ENCODE measurements around the gene IL27RA. TPM values are rescaled to one million over a fixed set of nuclear protein-coding genes. Genes with fewer than 3 reads are reported as not detected.

Gene IL27RA
- total RNA-seq, 1 donor from 2014 or later: 1.5 TPM

GRCh38 chr19:14101003-14101545, 69.5 kb downstream of the IL27RA start:
- TF ChIP-seq POLR2AphosphoS5 (IDR thresholded peaks at IDR 0.05; ENCODE audit: insufficient read depth in 1 of 2, low read depth in 1 of 2): no peak
- H3K27ac ChIP-seq: no peak overlapping the region
- no peaks in the 10 kb centered on the region for H3K9me3 ChIP-seq
- H3K4me1 ChIP-seq: no peaks in the 10 kb centered on the region
- intact Hi-C loops (cut with DNase I): no loop called here
- peaks cover 0 to 54% of the 10 kb centered on the region in 2 donors for H3K36me3 ChIP-seq
- no peak overlapping the region for H3K4me3 ChIP-seq
- no peak for DNase-seq (ENCODE audit: extremely low spot score in 2 of 2)
- H3K27me3 ChIP-seq: no peaks in the 10 kb centered on the region

DNA sequence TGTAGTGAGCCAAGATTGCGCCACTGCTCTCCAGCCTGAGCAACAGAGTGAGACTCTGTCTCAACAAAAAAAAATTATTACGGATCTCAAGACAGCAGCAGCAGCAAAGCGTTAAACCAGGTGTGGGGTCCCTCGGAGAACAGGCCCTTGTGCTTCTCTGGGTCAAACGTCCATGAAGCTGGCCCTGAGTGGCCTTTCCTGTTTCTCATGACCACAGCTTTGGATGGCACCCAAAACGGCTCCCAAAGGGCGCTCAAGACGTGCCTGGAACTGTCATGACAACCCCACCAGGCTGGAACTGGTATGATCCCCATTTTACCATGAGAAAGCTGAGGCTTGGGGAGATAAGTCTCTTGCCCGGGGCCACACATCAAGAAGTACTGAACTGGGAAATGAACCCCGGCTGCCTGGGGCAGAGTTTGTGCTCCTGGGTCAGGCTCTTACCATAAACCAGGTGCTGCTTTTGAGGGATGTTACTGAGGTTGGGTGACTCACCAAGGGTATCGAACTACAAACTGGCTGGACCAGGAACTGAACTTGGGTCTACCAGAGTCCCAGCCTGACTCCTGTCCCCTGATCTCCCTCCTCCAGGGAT, 70.6 kb downstream of the IL27RA start:
- H3K9me3 ChIP-seq: no peaks in the 10 kb centered on the region
- no peaks in the 10 kb centered on the region for H3K4me1 ChIP-seq
- H3K36me3 ChIP-seq: peaks cover 0 to 50% of the 10 kb centered on the region in 2 donors
- no peak overlapping the region for H3K27ac ChIP-seq
- no peak for DNase-seq (ENCODE audit: extremely low spot score in 2 of 2)
- intact Hi-C loops (cut with DNase I): no loop called here
- H3K27me3 ChIP-seq: no peaks in the 10 kb centered on the region
- no peak overlapping the region for H3K4me3 ChIP-seq
- TF ChIP-seq POLR2A (IDR thresholded peaks at IDR 0.05): no peak
- no peak for TF ChIP-seq POLR2AphosphoS5 (IDR thresholded peaks at IDR 0.05; ENCODE audit: insufficient read depth in 1 of 2, low read depth in 1 of 2)
- TF ChIP-seq CTCF (IDR thresholded peaks at IDR 0.05): no peak

DNA sequence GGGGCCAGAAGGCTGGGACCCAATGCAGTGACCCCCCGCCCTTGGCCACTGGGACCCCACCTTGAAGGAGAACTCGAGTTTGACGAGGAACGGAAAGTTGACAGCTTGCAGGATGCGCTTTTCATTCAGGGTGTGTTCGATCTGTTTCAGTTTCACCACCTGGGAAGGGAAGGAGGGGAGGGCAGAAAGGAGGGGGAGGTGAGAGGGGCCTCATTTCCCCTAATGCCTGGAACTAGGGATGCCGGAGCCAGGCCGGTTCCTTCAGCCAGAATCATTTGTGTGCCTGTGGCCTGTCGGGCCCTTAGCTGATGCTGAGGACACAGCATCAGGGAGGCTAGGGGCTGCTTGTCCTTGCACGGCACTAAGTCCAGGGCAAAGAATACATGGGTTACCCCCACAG, 71.2 kb downstream of the IL27RA start:
- H3K36me3 ChIP-seq: peaks cover 0 to 44% of the 10 kb centered on the region in 2 donors
- H3K27ac ChIP-seq: no peak overlapping the region
- no peak for DNase-seq (ENCODE audit: extremely low spot score in 2 of 2)
- TF ChIP-seq CTCF (IDR thresholded peaks at IDR 0.05): no peak
- TF ChIP-seq POLR2AphosphoS5 (IDR thresholded peaks at IDR 0.05; ENCODE audit: insufficient read depth in 1 of 2, low read depth in 1 of 2): no peak
- TF ChIP-seq POLR2A (IDR thresholded peaks at IDR 0.05): no peak
- H3K4me3 ChIP-seq: no peak overlapping the region
- intact Hi-C loops (cut with DNase I): no loop called here
- H3K9me3 ChIP-seq: no peaks in the 10 kb centered on the region
- H3K27me3 ChIP-seq: no peaks in the 10 kb centered on the region
- H3K4me1 ChIP-seq: peaks cover 4% of the 10 kb centered on the region

Other genes starting within 250 kb of the IL27RA start
- 13.0 TPM for gene ZSWIM4, start 236.3 kb upstream of the IL27RA start, total RNA-seq
- gene NANOS3, start 154.6 kb upstream of the IL27RA start, total RNA-seq: not detected
- 12.0 TPM for gene BRME1, start 125.6 kb upstream of the IL27RA start, total RNA-seq
- 44.4 TPM for gene CC2D1A, start 125.6 kb upstream of the IL27RA start, total RNA-seq
- 5.2 TPM for gene PODNL1, start 93.3 kb upstream of the IL27RA start, total RNA-seq
- gene DCAF15, start 79.3 kb upstream of the IL27RA start, total RNA-seq: 20.6 TPM
- gene RFX1, start 25.4 kb upstream of the IL27RA start, total RNA-seq: 9.6 TPM
- not detected for gene RLN3, start 3.6 kb upstream of the IL27RA start, total RNA-seq
- 0.98 TPM for gene PALM3, start 30.3 kb downstream of the IL27RA start, total RNA-seq
- 2.7 TPM for gene MISP3, start 41.0 kb downstream of the IL27RA start, total RNA-seq
- not detected for gene C19orf67, start 54.0 kb downstream of the IL27RA start, total RNA-seq
- 6.9 TPM for gene SAMD1, start 59.0 kb downstream of the IL27RA start, total RNA-seq
- gene PRKACA, start 86.0 kb downstream of the IL27RA start, total RNA-seq: 28.0 TPM
- 1.7 TPM for gene ASF1B, start 104.8 kb downstream of the IL27RA start, total RNA-seq
- gene ADGRL1, start 174.4 kb downstream of the IL27RA start, total RNA-seq: 23.3 TPM

Measured in vagina (tissue), 2 donors.